GM21619 (cell line): ENCODE results near the gene DPP8.

Experiments
- ATAC-seq: cut with Tn5 transposase; IDR thresholded peaks from one replicate; pipeline ENCODE4 v1.9.1; 2021; ENCODE audit not compliant: unreplicated experiment

The DPP8 gene

GRCh38 chr15:65426216-65426853 lies 91.2 kb downstream of the DPP8 start:
- no peak for ATAC-seq

GRCh38 chr15:65424683-65425082 lies 92.8 kb downstream of the DPP8 start:
- ATAC-seq: no peak

GRCh38 chr15:65423976-65424679 lies 93.4 kb downstream of the DPP8 start:
- no peak for ATAC-seq

- ATAC-seq: no peak
Measured at GRCh38 chr15:65423150-65423975, 94.1 kb downstream of the DPP8 start.

GRCh38 chr15:65421360-65422215 lies 95.9 kb downstream of the DPP8 start:
- ATAC-seq: no peak

GRCh38 chr15:65420975-65421359 lies 96.5 kb downstream of the DPP8 start:
- no peak for ATAC-seq

GRCh38 chr15:65418596-65418995 lies 98.9 kb downstream of the DPP8 start:
- no peak for ATAC-seq

GRCh38 chr15:65416845-65417416 lies 100.6 kb downstream of the DPP8 start:
- ATAC-seq: no peak

- no peak for ATAC-seq
Measured at GRCh38 chr15:65414841-65415621, 102.5 kb downstream of the DPP8 start.

GRCh38 chr15:65413760-65414144 lies 103.7 kb downstream of the DPP8 start:
- no peak for ATAC-seq

GRCh38 chr15:65413051-65413759 lies 104.3 kb downstream of the DPP8 start:
- no peak for ATAC-seq

GRCh38 chr15:65412556-65412955 lies 104.9 kb downstream of the DPP8 start:
- no peak for ATAC-seq

- ATAC-seq: no peak
Measured at GRCh38 chr15:65411465-65412071, 105.9 kb downstream of the DPP8 start.

- no peak for ATAC-seq
Measured at GRCh38 chr15:65410972-65411371, 106.5 kb downstream of the DPP8 start.

- ATAC-seq: no peak
Measured at GRCh38 chr15:65410036-65410435, 107.5 kb downstream of the DPP8 start.

GRCh38 chr15:65409036-65409631 lies 108.4 kb downstream of the DPP8 start:
- no peak for ATAC-seq

- no peak for ATAC-seq
Measured at GRCh38 chr15:65408324-65409035, 109.0 kb downstream of the DPP8 start.
